HG03354 (cell line): ENCODE results near the gene HDAC7.

Experiments
- ATAC-seq: cut with Tn5 transposase; IDR thresholded peaks from one replicate; pipeline ENCODE4 v1.9.1; 2021; ENCODE audit warnings: mild to moderate bottlenecking; ENCODE audit not compliant: unreplicated experiment, poor library complexity, severe bottlenecking

The HDAC7 gene

DNA sequence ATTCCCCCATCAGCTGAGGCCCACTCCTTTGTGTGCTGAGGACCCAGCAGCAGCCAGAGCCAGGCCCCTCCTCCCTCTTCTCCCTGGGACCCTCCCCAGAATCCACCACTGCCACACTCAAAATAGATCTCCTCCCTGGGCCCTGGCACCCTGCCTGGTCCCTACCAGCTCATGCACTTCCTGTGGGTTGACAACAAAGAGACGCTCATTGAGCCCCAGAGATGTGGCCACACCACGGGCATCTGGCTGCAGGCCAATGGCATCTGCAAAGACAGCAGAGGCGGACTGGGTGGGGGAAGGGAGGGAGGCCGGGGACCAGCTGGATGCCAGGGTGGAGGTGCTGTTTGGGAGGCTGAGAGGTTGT, 78.4 kb downstream of the HDAC7 start:
- no peak for ATAC-seq

- ATAC-seq = peak; percentile 65
These were observed 78.9 kb downstream of the HDAC7 start for GRCh38 chr12:47740606-47741339.

GRCh38 chr12:47739979-47740378, 79.7 kb downstream of the HDAC7 start:
- ATAC-seq = peak; percentile 61

DNA sequence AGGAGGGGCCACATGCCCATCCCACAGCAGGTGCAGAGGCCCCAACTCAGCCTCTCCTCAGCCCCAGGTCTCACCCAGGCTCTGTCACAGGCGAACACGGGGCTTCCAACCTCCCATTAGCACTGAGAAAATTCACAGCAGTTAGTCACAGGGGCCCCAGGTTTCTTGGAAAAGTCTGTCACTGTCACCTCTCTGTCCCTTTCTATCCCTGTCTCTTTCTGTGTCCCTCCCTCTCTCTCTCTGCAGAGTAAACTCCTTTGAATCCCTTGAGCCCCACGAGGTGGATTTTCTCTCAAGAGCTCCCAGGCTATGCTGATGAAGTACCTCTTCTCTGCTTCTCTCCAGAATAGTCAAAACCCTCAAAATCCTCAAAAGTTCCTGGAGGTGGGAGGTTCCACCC, 80.4 kb downstream of the HDAC7 start:
- ATAC-seq = no peak

- no peak for ATAC-seq
These were observed 81.6 kb downstream of the HDAC7 start for GRCh38 chr12:47737936-47738594.

- ATAC-seq = no peak
These were observed 82.6 kb downstream of the HDAC7 start for GRCh38 chr12:47736877-47737676.

- ATAC-seq = no peak
These were observed 83.5 kb downstream of the HDAC7 start for GRCh38 chr12:47736216-47736615.

DNA sequence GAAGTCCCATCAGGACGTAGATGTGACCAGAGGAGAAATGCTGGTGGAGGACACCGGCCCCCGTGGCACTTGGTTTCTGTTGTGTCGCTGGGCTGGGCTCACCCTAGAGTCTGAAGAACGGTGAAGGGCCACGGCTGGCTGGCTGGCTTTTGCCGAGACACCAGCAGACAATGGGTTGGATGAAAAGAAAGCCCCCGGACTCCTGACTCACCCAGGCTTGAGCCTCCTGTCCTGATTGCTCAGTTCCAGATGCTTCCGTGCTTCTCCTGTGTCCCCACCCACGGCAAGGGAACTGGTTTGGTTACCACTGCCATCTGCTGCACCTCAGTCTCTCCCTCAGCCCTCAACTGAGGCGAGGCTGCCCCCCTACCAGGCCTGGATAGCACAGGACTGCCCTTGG, 84.1 kb downstream of the HDAC7 start:
- ATAC-seq = no peak

- no peak for ATAC-seq
These were observed 84.8 kb downstream of the HDAC7 start for GRCh38 chr12:47734725-47735480.

GRCh38 chr12:47733142-47733541, 86.6 kb downstream of the HDAC7 start:
- ATAC-seq = no peak
